Activated CD4-positive, alpha-beta T cell treated with anti-CD3 and anti-CD28 coated beads for 36 hours (primary cell): ENCODE results near the gene ELK1. TPM values are rescaled to one million over a fixed set of nuclear protein-coding genes. Genes with fewer than 3 reads are reported as not detected.
A peak's percentile ranks its signal among the peaks of the same experiment; 100 is the strongest.

ENCODE experiments used
- ATAC-seq: fragments of 200-7000 bp; cut with Tn5 transposase; one replicate; pipeline ENCODE4 v1.10.0; 2021; ENCODE audit warnings: mild to moderate bottlenecking, moderate library complexity
- CTCF ChIA-PET: fragments of 350-600 bp; sonication (Branson Sonifier 250); formaldehyde crosslinking; loops from one replicate; lab custom pipeline; 2021; ENCODE audit warnings: antibody characterized with exemption; lab: Charles Lee
- POLR2A ChIA-PET: fragments of 350-600 bp; sonication (Branson Sonifier 250); formaldehyde crosslinking; loops from one replicate; lab custom pipeline; 2021; ENCODE audit warnings: antibody characterized with exemption, inconsistent platforms; lab: Charles Lee
- DNase-seq: peaks from one replicate; pipeline ENCODE4 v3.0.0-alpha.2; 2020
- H3K27ac Mint-ChIP-seq: one replicate; pipeline ENCODE4 v1.8.0; 2021; ENCODE audit warnings: mixed read lengths
- H3K27me3 Mint-ChIP-seq: one replicate; pipeline ENCODE4 v1.8.0; 2021; ENCODE audit warnings: mixed read lengths
- H3K36me3 Mint-ChIP-seq: one replicate; pipeline ENCODE4 v1.8.0; 2021; ENCODE audit warnings: low read depth, mixed read lengths
- H3K4me1 Mint-ChIP-seq: one replicate; pipeline ENCODE4 v1.8.0; 2021; ENCODE audit warnings: mixed read lengths
- H3K4me3 Mint-ChIP-seq: one replicate; pipeline ENCODE4 v1.8.0; 2021; ENCODE audit warnings: mild to moderate bottlenecking, moderate library complexity, mixed read lengths
- H3K9me3 Mint-ChIP-seq: one replicate; pipeline ENCODE4 v1.8.0; 2021; ENCODE audit warnings: low read depth, mixed read lengths
- intact Hi-C, 2 experiments: fragments of 100-400 bp; cut with DNase I in 1 of 2; cut with micrococcal nuclease in 1 of 2; formaldehyde crosslinking; loops; one replicate each; pipeline versions ENCODE4 v1.14.2 to v1.15.1; 2022 to 2024; cut with DNase I, micrococcal nuclease
- total RNA-seq, 2 experiments: library from RNA; stranded (reverse); gene quantifications; one replicate each; pipeline ENCODE4 v1.2.3, GENCODE V29; 2021

Gene ELK1
- total RNA-seq, 2 experiments from 2014 or later: 96.8 to 117 TPM

- intact Hi-C loops: loop anchor here in 1 of 2 experiments (5.0 kb wide), 1 partner anchor 77 kb away; no protein-coding TSS in a partner anchor
These were observed 4.8 kb downstream of the ELK1 start for GRCh38 chrX:47645530-47645929.

GRCh38 chrX:47644557-47645091 is 5.7 kb downstream of the ELK1 start:
- H3K4me3 Mint-ChIP-seq: no peak overlapping the region
- intact Hi-C loops: loop anchor here in 1 of 2 experiments (5.0 kb wide), 1 partner anchor 78 kb away; no protein-coding TSS in a partner anchor

More at GRCh38 chrX:47645530-47645929, 4.8 kb downstream of the ELK1 start:
- Mint-ChIP-seq H3K36me3 (peaks cover 44% of the 10 kb centered on the region), H3K4me3 (no peak overlapping the region), H3K27me3 (no peaks in the 10 kb centered on the region), H3K9me3 (no peaks in the 10 kb centered on the region), H3K4me1 (peaks cover 39% of the 10 kb centered on the region), H3K27ac (peak overlapping the region; percentile 37)
- no peak for DNase-seq
- no peak for ATAC-seq
- ChIA-PET POLR2A (no interaction called here), CTCF (interaction anchor here (0.6 kb wide), 1 partner anchor 334 kb away, joined by 3 read pairs; no protein-coding TSS in a partner anchor)

GRCh38 chrX:47643926-47644325 is 6.4 kb downstream of the ELK1 start:
- H3K36me3 Mint-ChIP-seq: peaks cover 52% of the 10 kb centered on the region
- DNase-seq: no peak
- CTCF ChIA-PET: interaction anchor here (0.8 to 2.2 kb wide), 4 partner anchors 15 to 107 kb away, joined by 3 to 5 read pairs (median 5); no protein-coding TSS in a partner anchor
- H3K4me3 Mint-ChIP-seq: no peak overlapping the region
- no peak overlapping the region for H3K27ac Mint-ChIP-seq
- H3K9me3 Mint-ChIP-seq: no peaks in the 10 kb centered on the region
- no peak for ATAC-seq
- peaks cover 44% of the 10 kb centered on the region for H3K4me1 Mint-ChIP-seq
- POLR2A ChIA-PET: no interaction called here
- intact Hi-C loops: no loop called here
- no peaks in the 10 kb centered on the region for H3K27me3 Mint-ChIP-seq

More at GRCh38 chrX:47644557-47645091, 5.7 kb downstream of the ELK1 start:
- peaks cover 52% of the 10 kb centered on the region for H3K36me3 Mint-ChIP-seq
- H3K27ac Mint-ChIP-seq: peak overlapping the region; percentile 67
- DNase-seq (no peak), ATAC-seq (peak; percentile 15)
- CTCF ChIA-PET: interaction anchor here (0.6 to 2.2 kb wide), 6 partner anchors 16 to 335 kb away, joined by 3 to 5 read pairs (median 4); no protein-coding TSS in a partner anchor
- no peaks in the 10 kb centered on the region for H3K27me3 Mint-ChIP-seq
- POLR2A ChIA-PET: no interaction called here
- peaks cover 41% of the 10 kb centered on the region for H3K4me1 Mint-ChIP-seq
- H3K9me3 Mint-ChIP-seq: no peaks in the 10 kb centered on the region

- POLR2A ChIA-PET: no interaction called here
- H3K27ac Mint-ChIP-seq: peak overlapping the region; percentile 25
These were observed 11.5 kb downstream of the ELK1 start for GRCh38 chrX:47638816-47639215.

GRCh38 chrX:47637546-47638195 is 12.7 kb downstream of the ELK1 start:
- ChIA-PET POLR2A (no interaction called here), CTCF (no interaction called here)
- DNase-seq (peak; percentile 69), ATAC-seq (peak; percentile 73)
- peaks cover 43% of the 10 kb centered on the region for H3K36me3 Mint-ChIP-seq
- intact Hi-C loops: loop anchor here in 1 of 2 experiments (1.0 kb wide), 1 partner anchor 13 kb away; the partner anchor contains the start of gene ELK1
- H3K4me3 Mint-ChIP-seq: peak overlapping the region; percentile 55
- H3K9me3 Mint-ChIP-seq: no peaks in the 10 kb centered on the region
- peak overlapping the region; percentile 72 for H3K27ac Mint-ChIP-seq
- peaks cover 27% of the 10 kb centered on the region for H3K4me1 Mint-ChIP-seq
- H3K27me3 Mint-ChIP-seq: no peaks in the 10 kb centered on the region

More at GRCh38 chrX:47638816-47639215, 11.5 kb downstream of the ELK1 start:
- CTCF ChIA-PET: interaction anchor here (0.7 kb wide), 1 partner anchor 180 kb away, joined by 3 read pairs; no protein-coding TSS in a partner anchor
- ATAC-seq (no peak), DNase-seq (no peak)
- Mint-ChIP-seq H3K4me3 (peak overlapping the region; percentile 55), H3K9me3 (no peaks in the 10 kb centered on the region), H3K4me1 (peaks cover 27% of the 10 kb centered on the region), H3K36me3 (peaks cover 47% of the 10 kb centered on the region), H3K27me3 (no peaks in the 10 kb centered on the region)
- intact Hi-C loops: no loop called here

GRCh38 chrX:47634871-47635575 is 15.3 kb downstream of the ELK1 start:
- no peaks in the 10 kb centered on the region for H3K27me3 Mint-ChIP-seq
- POLR2A ChIA-PET: interaction anchor here (1.5 kb wide), 1 partner anchor 15 kb away, joined by 3 read pairs; the partner anchor contains the start of gene ELK1
- no peaks in the 10 kb centered on the region for H3K9me3 Mint-ChIP-seq
- intact Hi-C loops: no loop called here
- peaks cover 35% of the 10 kb centered on the region for H3K36me3 Mint-ChIP-seq
- H3K4me1 Mint-ChIP-seq: peaks cover 35% of the 10 kb centered on the region
- DNase-seq (peak; percentile 55), ATAC-seq (peak; percentile 64)
- no peak overlapping the region for H3K27ac Mint-ChIP-seq
- H3K4me3 Mint-ChIP-seq: no peak overlapping the region
- CTCF ChIA-PET: no interaction called here

GRCh38 chrX:47633689-47634590 is 16.4 kb downstream of the ELK1 start:
- H3K9me3 Mint-ChIP-seq: no peaks in the 10 kb centered on the region
- no peak overlapping the region for H3K27ac Mint-ChIP-seq
- CTCF ChIA-PET: no interaction called here
- ATAC-seq: no peak
- POLR2A ChIA-PET: interaction anchor here (1.5 kb wide), 1 partner anchor 17 kb away, joined by 3 read pairs; the partner anchor contains the start of gene ELK1
- no peak overlapping the region for H3K4me3 Mint-ChIP-seq
- H3K4me1 Mint-ChIP-seq: peaks cover 34% of the 10 kb centered on the region
- H3K36me3 Mint-ChIP-seq: peaks cover 25% of the 10 kb centered on the region
- no peak for DNase-seq
- intact Hi-C loops: no loop called here
- no peaks in the 10 kb centered on the region for H3K27me3 Mint-ChIP-seq

- ATAC-seq: no peak
- H3K9me3 Mint-ChIP-seq: no peaks in the 10 kb centered on the region
- H3K27me3 Mint-ChIP-seq: no peaks in the 10 kb centered on the region
- intact Hi-C loops: no loop called here
- ChIA-PET CTCF (no interaction called here), POLR2A (no interaction called here)
- peaks cover 15% of the 10 kb centered on the region for H3K36me3 Mint-ChIP-seq
- no peak overlapping the region for H3K4me3 Mint-ChIP-seq
- DNase-seq: no peak
- peak overlapping the region; percentile 37 for H3K27ac Mint-ChIP-seq
- H3K4me1 Mint-ChIP-seq: peaks cover 31% of the 10 kb centered on the region
These were observed 17.7 kb downstream of the ELK1 start for GRCh38 chrX:47632666-47633065.

- POLR2A ChIA-PET: no interaction called here
- peaks cover 7% of the 10 kb centered on the region for H3K36me3 Mint-ChIP-seq
- CTCF ChIA-PET: interaction anchor here (1.1 kb wide), 1 partner anchor 10 kb away, joined by 4 read pairs; no protein-coding TSS in a partner anchor
- no peak overlapping the region for H3K27ac Mint-ChIP-seq
- intact Hi-C loops: no loop called here
- no peaks in the 10 kb centered on the region for H3K27me3 Mint-ChIP-seq
- DNase-seq (no peak), ATAC-seq (no peak)
- H3K9me3 Mint-ChIP-seq: no peaks in the 10 kb centered on the region
- no peak overlapping the region for H3K4me3 Mint-ChIP-seq
- peaks cover 26% of the 10 kb centered on the region for H3K4me1 Mint-ChIP-seq
These were observed 18.7 kb downstream of the ELK1 start for GRCh38 chrX:47631676-47632075.

GRCh38 chrX:47629419-47630200 is 20.8 kb downstream of the ELK1 start, which contains the start of gene CFP:
TSS of gene CFP (minus strand) at chrX:47629930. CDS start at chrX:47629844, 86 bp downstream.
- Mint-ChIP-seq H3K27me3 (no peaks in the 10 kb centered on the region), H3K27ac (peak within 1 kb of the TSS; percentile 87), H3K4me3 (peak within 1 kb of the TSS; percentile 54), H3K4me1 (peaks cover 22% of the 10 kb centered on the region), H3K36me3 (peaks cover 4% of the 10 kb centered on the region), H3K9me3 (no peaks in the 10 kb centered on the region)
- ChIA-PET POLR2A (no interaction called here), CTCF (interaction anchor here (1.2 kb wide), 1 partner anchor 15 kb away, joined by 5 read pairs; no protein-coding TSS in a partner anchor)
- DNase-seq: peak; percentile 23
- intact Hi-C loops: loop anchor here (2.0 to 5.0 kb wide), 2 partner anchors 47 to 67 kb away; partner anchors contain the start of genes ARAF (in 1 of the 2) and TIMP1 (in 1 of the 2)
- peak; percentile 71 for ATAC-seq
